H1 (cell line): ENCODE results near the gene SOSTDC1. TPM values are rescaled to one million over a fixed set of nuclear protein-coding genes. Genes with fewer than 3 reads are reported as not detected.

ENCODE experiments used
- CTCF ChIA-PET: fragments of 300-600 bp; sonication (Branson Sonifier 250); formaldehyde crosslinking; loops from one replicate; lab custom pipeline; 2021; ENCODE audit not compliant: partially characterized antibody; lab: Charles Lee
- POLR2A ChIA-PET: fragments of 300-600 bp; sonication (Branson Sonifier 250); formaldehyde crosslinking; loops from one replicate; lab custom pipeline; 2021; ENCODE audit warnings: inconsistent platforms; ENCODE audit not compliant: partially characterized antibody; lab: Charles Lee
- DNase-seq, 2 experiments: peaks; one replicate each; pipeline versions ENCODE4 v3.0.0 to v3.0.0-alpha.2; 2010 to 2022; ENCODE audit warnings: low spot score in 2 of 2, low read depth in 1 of 2, mixed read lengths in 1 of 2
- FAIRE-seq: peaks from 2 replicates; lab custom pipeline; 2011; peaks lifted over from hg19 to GRCh38; lab: Jason Lieb, UNC
- H2AFZ ChIP-seq: 2 replicates; pipeline ENCODE4 v1.8.1; 2012; ENCODE audit warnings: low read length, inconsistent platforms
- H2AK5ac ChIP-seq: 2 replicates; pipeline ENCODE4 v1.6.1; 2013; ENCODE audit warnings: low read depth, low read length
- H2BK120ac ChIP-seq: replicated peaks from 2 replicates; pipeline ENCODE3; 2013; ENCODE audit warnings: low read depth, low read length, inconsistent platforms
- H2BK12ac ChIP-seq: 2 replicates; pipeline ENCODE4 v1.6.1; 2013; ENCODE audit warnings: low read depth, low read length
- H2BK15ac ChIP-seq: 2 replicates; pipeline ENCODE4 v1.6.1; 2013; ENCODE audit warnings: low read length
- H2BK20ac ChIP-seq: 2 replicates; pipeline ENCODE4 v1.6.1; 2013; ENCODE audit warnings: low read length
- H2BK5ac ChIP-seq: 2 replicates; pipeline ENCODE4 v1.6.1; 2013; ENCODE audit warnings: low read depth, low read length
- H3K14ac ChIP-seq: 2 replicates; pipeline ENCODE4 v1.6.1; 2013; ENCODE audit warnings: inconsistent platforms; ENCODE audit not compliant: insufficient read length
- H3K18ac ChIP-seq: 2 replicates; pipeline ENCODE4 v1.6.1; 2013; ENCODE audit warnings: low read length; ENCODE audit errors: extremely low read depth
- H3K23ac ChIP-seq: 2 replicates; pipeline ENCODE4 v1.6.1; 2013; ENCODE audit warnings: inconsistent platforms; ENCODE audit not compliant: insufficient read length
- H3K23me2 ChIP-seq: 2 replicates; pipeline ENCODE4 v1.6.1; 2013; ENCODE audit warnings: low read depth, low read length
- H3K27ac ChIP-seq: 2 replicates; pipeline ENCODE4 v1.6.1; 2011; ENCODE audit warnings: low read depth, low read length, inconsistent platforms
- H3K27me3 ChIP-seq, 4 experiments: replicated peaks in 1 of 4; 1 replicate in 1 of 4; 2 replicates in 3 of 4; pipeline versions ENCODE4 v1.6.1 to v1.8.1; 2011 to 2013; ENCODE audit warnings: low read length in 3 of 4, mild to moderate bottlenecking in 3 of 4, inconsistent platforms in 2 of 4, mixed read lengths in 2 of 4, moderate library complexity in 1 of 4; ENCODE audit not compliant: control insufficient read depth in 3 of 4, insufficient read depth in 3 of 4; ENCODE audit errors: extremely low read depth in 1 of 4
- H3K36me3 ChIP-seq, 4 experiments: 2 replicates each; pipeline versions ENCODE4 v1.6.1 to v1.8.1; 2011 to 2013; ENCODE audit warnings: mild to moderate bottlenecking in 4 of 4, low read length in 3 of 4, moderate library complexity in 2 of 4, control low read depth in 1 of 4, inconsistent platforms in 1 of 4; ENCODE audit not compliant: insufficient read depth in 4 of 4, control insufficient read depth in 2 of 4
- H3K4ac ChIP-seq: replicated peaks from 2 replicates; pipeline ENCODE3; 2013; ENCODE audit warnings: low read length, low read depth, mixed read lengths, inconsistent platforms; ENCODE audit not compliant: insufficient read length
- H3K4me1 ChIP-seq, 4 experiments: replicated peaks in 1 of 4; 1 replicate in 1 of 4; 2 replicates in 3 of 4; pipeline versions ENCODE4 v1.6.1 to v1.8.1; 2011 to 2013; ENCODE audit warnings: low read length in 3 of 4, inconsistent platforms in 2 of 4, mixed read lengths in 1 of 4; ENCODE audit not compliant: insufficient read depth in 4 of 4, control insufficient read depth in 3 of 4
- H3K4me2 ChIP-seq, 2 experiments: 2 replicates each; pipeline versions ENCODE4 v1.6.1 to v1.8.1; 2011 to 2013; ENCODE audit warnings: low read depth in 2 of 2, low read length in 2 of 2, control low read depth in 1 of 2, inconsistent platforms in 1 of 2, mild to moderate bottlenecking in 1 of 2; ENCODE audit not compliant: insufficient read depth in 1 of 2
- H3K4me3 ChIP-seq, 4 experiments: fragments of 200-600, 300-600 bp in 1 of 4; sonication (generic), shearing (Covaris generic), sonication (Bioruptor Twin) in 1 of 4; 2 replicates each; pipeline versions ENCODE4 v1.5.1 to v1.8.1; 2011 to 2016; ENCODE audit warnings: low read length in 4 of 4, low read depth in 3 of 4, control low read depth in 2 of 4, inconsistent platforms in 2 of 4, mild to moderate bottlenecking in 2 of 4, mixed read lengths in 1 of 4, moderate library complexity in 1 of 4; ENCODE audit not compliant: insufficient read depth in 2 of 4; ENCODE audit errors: extremely low read depth in 1 of 4
- H3K56ac ChIP-seq: replicated peaks from 2 replicates; pipeline ENCODE3; 2013; ENCODE audit warnings: low read depth, mild to moderate bottlenecking, mixed read lengths, low read length, inconsistent platforms; ENCODE audit not compliant: insufficient read length
- H3K79me1 ChIP-seq: 2 replicates; pipeline ENCODE4 v1.6.1; 2013; ENCODE audit warnings: low read depth, low read length, control low read depth
- H3K79me2 ChIP-seq, 2 experiments: 2 replicates each; pipeline versions ENCODE4 v1.6.1 to v1.8.1; 2012 to 2013; ENCODE audit warnings: low read length in 2 of 2, mild to moderate bottlenecking in 2 of 2, inconsistent platforms in 1 of 2; ENCODE audit not compliant: insufficient read depth in 2 of 2, control insufficient read depth in 1 of 2
- H3K9ac ChIP-seq, 4 experiments: replicated peaks in 1 of 4; 1 replicate in 1 of 4; 2 replicates in 3 of 4; pipeline versions ENCODE4 v1.6.1 to v1.8.1; 2011 to 2013; ENCODE audit warnings: low read depth in 3 of 4, low read length in 3 of 4, control low read depth in 2 of 4, mild to moderate bottlenecking in 2 of 4, moderate library complexity in 2 of 4, inconsistent platforms in 1 of 4; ENCODE audit errors: extremely low read depth in 1 of 4
- H3K9me3 ChIP-seq, 2 experiments: 2 replicates each; pipeline versions ENCODE4 v1.6.1 to v1.8.1; 2012 to 2013; ENCODE audit warnings: mild to moderate bottlenecking in 2 of 2, moderate library complexity in 2 of 2, control low read depth in 1 of 2, inconsistent platforms in 1 of 2, low read depth in 1 of 2, low read length in 1 of 2, mixed read lengths in 1 of 2; ENCODE audit not compliant: insufficient read depth in 2 of 2
- H4K20me1 ChIP-seq, 2 experiments: replicated peaks in 1 of 2; 2 replicates each; pipeline versions ENCODE3 to v1.8.1; 2011 to 2013; ENCODE audit warnings: inconsistent platforms in 2 of 2, low read length in 2 of 2, mild to moderate bottlenecking in 1 of 2; ENCODE audit not compliant: insufficient read depth in 2 of 2, control insufficient read depth in 1 of 2
- H4K5ac ChIP-seq: 2 replicates; pipeline ENCODE4 v1.6.1; 2013; ENCODE audit warnings: low read length, low read depth, mixed read lengths, inconsistent platforms; ENCODE audit not compliant: insufficient read length
- H4K8ac ChIP-seq: 2 replicates; pipeline ENCODE4 v1.8.0; 2013; ENCODE audit warnings: mild to moderate bottlenecking, moderate library complexity, low read length, inconsistent platforms; ENCODE audit not compliant: insufficient read depth; ENCODE audit errors: extremely low read depth
- H4K91ac ChIP-seq: replicated peaks from 2 replicates; pipeline ENCODE3; 2013; ENCODE audit warnings: low read length, mixed read lengths, inconsistent platforms; ENCODE audit not compliant: insufficient read length
- WGBS, 2 experiments: shearing (Covaris generic) in 1 of 2; methylation state at CpG; one replicate each; pipeline versions ENCODE4 v1.1.6 to v1.1.7; 2013 to 2015; ENCODE audit warnings: low lambda C conversion rate in 2 of 2, mixed read lengths in 2 of 2, inconsistent platforms in 1 of 2, low coverage in 1 of 2, missing lambda C conversion rate in 1 of 2; ENCODE audit not compliant: insufficient replicate concordance in 2 of 2, insufficient coverage in 1 of 2, insufficient read length in 1 of 2; ENCODE audit errors: extremely low coverage in 1 of 2, missing lambda C conversion rate in 1 of 2; 5-methylcytosine and 5-hydroxymethylcytosine counted together
- polyA plus RNA-seq, 7 experiments: library from polyadenylated mRNA; depleted of rRNA in 3 of 7; stranded (reverse) in 5 of 7; unstranded in 2 of 7; fragments of >200 nt in 5 of 7; fragments of 200-250 nt in 2 of 7; gene quantifications; 1 replicate in 5 of 7; 2 replicates in 1 of 7; 4 replicates in 1 of 7; pipeline versions ENCODE4 v1.2.1 to v1.2.3, GENCODE V29; 2011 to 2013; ENCODE audit warnings: missing spikeins in 2 of 7, mixed read lengths in 2 of 7
- total RNA-seq: library from RNA; stranded (reverse); fragmentation: NEBNext Ultra II Directional; extraction: Animal tissue kit (Norgen Biotek cat#: 25700); gene quantifications from 2 replicates; pipeline ENCODE4 v1.2.1, GENCODE V29; 2021
- TF ChIP-seq, protein P1 (sequence below): IDR thresholded peaks from 2 replicates; pipeline ENCODE4 v1.6.1; 2012; ENCODE audit warnings: inconsistent platforms

SOSTDC1 gene
- total and polyA plus RNA-seq, 2 of the 8 experiments (the other 6 are each of a cell fraction or from before 2014, with no cell fraction given), result 0.35 to 0.79 TPM

DNA sequence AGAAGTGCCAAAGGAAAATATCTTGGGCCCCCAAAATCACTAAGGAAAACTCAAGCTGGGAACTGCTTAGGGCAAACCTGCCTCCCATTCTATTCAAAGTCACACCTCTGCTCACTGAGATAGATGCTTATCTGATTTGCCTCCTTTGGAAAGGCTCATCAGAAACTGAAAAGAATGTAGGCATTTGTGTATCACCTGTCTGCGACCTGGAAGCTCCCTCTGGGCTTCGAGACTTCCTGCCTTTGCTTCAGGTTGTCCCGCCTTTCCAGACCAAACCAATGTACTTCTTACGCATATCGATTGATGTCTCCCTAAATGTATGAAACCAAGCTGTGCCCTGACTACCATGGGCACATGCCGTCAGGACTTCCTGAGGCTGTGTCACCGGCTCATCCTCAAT lies 46.6 kb upstream of the SOSTDC1 start:
- no peak overlapping the region for H4K91ac ChIP-seq
- no peaks in the 10 kb centered on the region for H3K9me3 ChIP-seq
- H2BK12ac ChIP-seq, result no peak overlapping the region
- H3K14ac ChIP-seq, result no peak overlapping the region
- no peaks in the 10 kb centered on the region for H4K20me1 ChIP-seq
- no peak overlapping the region for H3K9ac ChIP-seq
- H3K4me3 ChIP-seq, result no peak overlapping the region
- H2BK120ac ChIP-seq, result no peak overlapping the region
- H3K79me1 ChIP-seq, result no peaks in the 10 kb centered on the region
- H3K23me2 ChIP-seq, result no peaks in the 10 kb centered on the region
- POLR2A ChIA-PET, result no interaction called here
- WGBS, 2 experiments, result 85% methylated on average over 7 of the region's 7 CpGs; no CpG with 5 or more reads in 1 of the 2 experiments
- DNase-seq, result no peak
- no peak overlapping the region for H3K4me2 ChIP-seq
- H3K27ac ChIP-seq, result no peak overlapping the region
- H2AK5ac ChIP-seq, result no peak overlapping the region
- H3K18ac ChIP-seq, result no peak overlapping the region
- H3K36me3 ChIP-seq, result no peaks in the 10 kb centered on the region
- no peaks in the 10 kb centered on the region for H3K79me2 ChIP-seq
- no peaks in the 10 kb centered on the region; a peak in 1 of 7 replicates for H3K4me1 ChIP-seq
- no peak overlapping the region for H2BK5ac ChIP-seq
- peak overlapping the region; percentile 85 for H2AFZ ChIP-seq
- H4K8ac ChIP-seq, result no peak overlapping the region
- no peak overlapping the region for H3K4ac ChIP-seq
- no peak overlapping the region for H4K5ac ChIP-seq
- FAIRE-seq, result no peak
- H2BK20ac ChIP-seq, result no peak overlapping the region
- H3K27me3 ChIP-seq, result no peaks in the 10 kb centered on the region
- CTCF ChIA-PET, result interaction anchor here (2.9 kb wide), 1 partner anchor 11 kb away, joined by 8 read pairs; no protein-coding TSS in a partner anchor
- no peak overlapping the region for H2BK15ac ChIP-seq
- no peak overlapping the region for H3K56ac ChIP-seq
- no peak overlapping the region for H3K23ac ChIP-seq
- TF ChIP-seq, protein P1, sequence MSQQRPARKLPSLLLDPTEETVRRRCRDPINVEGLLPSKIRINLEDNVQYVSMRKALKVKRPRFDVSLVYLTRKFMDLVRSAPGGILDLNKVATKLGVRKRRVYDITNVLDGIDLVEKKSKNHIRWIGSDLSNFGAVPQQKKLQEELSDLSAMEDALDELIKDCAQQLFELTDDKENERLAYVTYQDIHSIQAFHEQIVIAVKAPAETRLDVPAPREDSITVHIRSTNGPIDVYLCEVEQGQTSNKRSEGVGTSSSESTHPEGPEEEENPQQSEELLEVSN, result no peak
